Myocyte (in vitro differentiated cells): Measurements from ENCODE around the gene PTPRN2. TPM values are rescaled to one million over a fixed set of nuclear protein-coding genes. Genes with fewer than 3 reads are reported as not detected.

ENCODE experiments used
- DNase-seq: peaks from one replicate; pipeline ENCODE4 v3.0.0-alpha.2; 2012; ENCODE audit warnings: low read depth
- total RNA-seq: library from RNA; depleted of rRNA; stranded (reverse); fragments of >200 nt; gene quantifications from 2 replicates; pipeline ENCODE4 v1.2.3, GENCODE V29; 2014

Gene PTPRN2
- total RNA-seq, 1 donor from 2014 or later, result 0.24 TPM

- no peak for DNase-seq
Measured at GRCh38 chr7:157797361-157797760, 790.3 kb downstream of the PTPRN2 start.

GRCh38 chr7:157796846-157797245 lies 790.8 kb downstream of the PTPRN2 start:
- no peak for DNase-seq

- no peak for DNase-seq
Measured at GRCh38 chr7:157795643-157796042, 792.0 kb downstream of the PTPRN2 start.

- DNase-seq, result no peak
Measured at GRCh38 chr7:157795199-157795598, 792.4 kb downstream of the PTPRN2 start.

GRCh38 chr7:157794746-157795065 lies 792.9 kb downstream of the PTPRN2 start:
- no peak for DNase-seq

- no peak for DNase-seq
Measured at GRCh38 chr7:157793973-157794745, 793.5 kb downstream of the PTPRN2 start.

- no peak for DNase-seq
Measured at GRCh38 chr7:157793087-157793353, 794.6 kb downstream of the PTPRN2 start.

- no peak for DNase-seq
Measured at GRCh38 chr7:157792241-157793086, 795.2 kb downstream of the PTPRN2 start.

GRCh38 chr7:157791666-157792065 lies 796.0 kb downstream of the PTPRN2 start:
- DNase-seq, result no peak

GRCh38 chr7:157791261-157791660 lies 796.4 kb downstream of the PTPRN2 start:
- DNase-seq, result no peak

GRCh38 chr7:157789942-157790341 lies 797.7 kb downstream of the PTPRN2 start:
- DNase-seq, result no peak

GRCh38 chr7:157789094-157789493 lies 798.5 kb downstream of the PTPRN2 start:
- DNase-seq, result no peak

- no peak for DNase-seq
Measured at GRCh38 chr7:157788573-157788972, 799.0 kb downstream of the PTPRN2 start.

- no peak for DNase-seq
Measured at GRCh38 chr7:157787275-157787701, 800.3 kb downstream of the PTPRN2 start.

- DNase-seq, result no peak
Measured at GRCh38 chr7:157786375-157787274, 801.0 kb downstream of the PTPRN2 start.

- no peak for DNase-seq
Measured at GRCh38 chr7:157785486-157786186, 802.0 kb downstream of the PTPRN2 start.

GRCh38 chr7:157784979-157785441 lies 802.6 kb downstream of the PTPRN2 start:
- DNase-seq, result no peak

- no peak for DNase-seq
Measured at GRCh38 chr7:157784041-157784835, 803.4 kb downstream of the PTPRN2 start.

- DNase-seq, result no peak
Measured at GRCh38 chr7:157782041-157782440, 805.6 kb downstream of the PTPRN2 start.

- DNase-seq, result no peak
Measured at GRCh38 chr7:157780721-157781120, 806.9 kb downstream of the PTPRN2 start.
